ENCODE results near the gene SUPT3H. TPM values are rescaled to one million over a fixed set of nuclear protein-coding genes. Genes with fewer than 3 reads are reported as not detected.
"Not testable (repeated sequence)": the region's sequence is repeated elsewhere in the genome, so short reads cannot be mapped to it uniquely, and the experiment has no call there.

Gene SUPT3H
- total and polyA plus RNA-seq, 4 donors: 0.85 to 4.8 (median 2.4) TPM

- H3K9me3 ChIP-seq (ENCODE audit: control insufficient read depth in 4 of 4, low read length in 3 of 4): no peaks in the 10 kb centered on the region
- no peak for DNase-seq (ENCODE audit: low spot score)
- no peak for TF ChIP-seq YY1 (IDR thresholded peaks at IDR 0.05)
- no peak for TF ChIP-seq ATF3 (IDR thresholded peaks at IDR 0.05)
- no peak overlapping the region for H3K9ac ChIP-seq (ENCODE audit: low read depth in 1 of 2, low read length in 2 of 2)
- H3K4me3 ChIP-seq (ENCODE audit: low read depth in 1 of 3, low read length in 3 of 3): no peak overlapping the region
- no peak overlapping the region for H3K27ac ChIP-seq (ENCODE audit: low read depth in 1 of 2, low read length in 2 of 2)
- H3K4me1 ChIP-seq (ENCODE audit: control insufficient read depth in 4 of 4, insufficient read depth in 4 of 4, low read length in 3 of 4): no peaks in the 10 kb centered on the region
- H3K27me3 ChIP-seq (ENCODE audit: control insufficient read depth in 4 of 4, insufficient read depth in 4 of 4, low read length in 3 of 4): no peaks in the 10 kb centered on the region
- H3K36me3 ChIP-seq (ENCODE audit: control insufficient read depth in 4 of 4, insufficient read depth in 3 of 4, low read depth in 1 of 4, low read length in 3 of 4): no peaks in the 10 kb centered on the region
Observed at GRCh38 chr6:44892579-44892978, 485.2 kb downstream of the SUPT3H start.

GRCh38 chr6:44879071-44879470 lies 498.7 kb downstream of the SUPT3H start:
- WGBS: 75% methylated on average over 3 of the region's 3 CpGs
- H3K4me3 ChIP-seq (ENCODE audit: low read depth in 1 of 3, low read length in 3 of 3); DNase-seq (ENCODE audit: low spot score); H3K9me3 ChIP-seq (ENCODE audit: control insufficient read depth in 4 of 4, low read length in 3 of 4); H3K36me3 ChIP-seq (ENCODE audit: control insufficient read depth in 4 of 4, insufficient read depth in 3 of 4, low read depth in 1 of 4, low read length in 3 of 4); H3K27ac ChIP-seq (ENCODE audit: low read depth in 1 of 2, low read length in 2 of 2); H3K4me1 ChIP-seq (ENCODE audit: control insufficient read depth in 4 of 4, insufficient read depth in 4 of 4, low read length in 3 of 4); H3K27me3 ChIP-seq (ENCODE audit: control insufficient read depth in 4 of 4, insufficient read depth in 4 of 4, low read length in 3 of 4); H3K9ac ChIP-seq (ENCODE audit: low read depth in 1 of 2, low read length in 2 of 2): not testable (repeated sequence)

- H3K4me1 ChIP-seq (ENCODE audit: control insufficient read depth in 4 of 4, insufficient read depth in 4 of 4, low read length in 3 of 4); H3K9me3 ChIP-seq (ENCODE audit: control insufficient read depth in 4 of 4, low read length in 3 of 4); H3K27me3 ChIP-seq (ENCODE audit: control insufficient read depth in 4 of 4, insufficient read depth in 4 of 4, low read length in 3 of 4); DNase-seq (ENCODE audit: low spot score); H3K36me3 ChIP-seq (ENCODE audit: control insufficient read depth in 4 of 4, insufficient read depth in 3 of 4, low read depth in 1 of 4, low read length in 3 of 4); H3K27ac ChIP-seq (ENCODE audit: low read depth in 1 of 2, low read length in 2 of 2); H3K9ac ChIP-seq (ENCODE audit: low read depth in 1 of 2, low read length in 2 of 2); H3K4me3 ChIP-seq (ENCODE audit: low read depth in 1 of 3, low read length in 3 of 3): not testable (repeated sequence)
Observed at GRCh38 chr6:44876638-44877037, 501.1 kb downstream of the SUPT3H start.

- TF ChIP-seq YY1 (IDR thresholded peaks at IDR 0.05): no peak
- no peak for TF ChIP-seq TAF1 (conservative IDR thresholded peaks at IDR 0.05)
- no peak for TF ChIP-seq HNF4A (conservative IDR thresholded peaks at IDR 0.05)
- TF ChIP-seq RAD21 (IDR thresholded peaks at IDR 0.05): no peak
- TF ChIP-seq MAX (IDR thresholded peaks at IDR 0.05): no peak
- TF ChIP-seq EGR1 (IDR thresholded peaks at IDR 0.05; ENCODE audit: low read depth in 2 of 2): no peak
- no peak for TF ChIP-seq HNF4G (IDR thresholded peaks at IDR 0.05)
- no peak for TF ChIP-seq JUND (IDR thresholded peaks at IDR 0.05)
- no peak for TF ChIP-seq ATF3 (IDR thresholded peaks at IDR 0.05)
- no peak for TF ChIP-seq NR2F2 (IDR thresholded peaks at IDR 0.05)
- no peak for TF ChIP-seq FOXA1 (IDR thresholded peaks at IDR 0.05)
- no peak for TF ChIP-seq CTCF (IDR thresholded peaks at IDR 0.05; ENCODE audit: low read depth, low read length, missing input control)
- no peak for TF ChIP-seq GABPA (IDR thresholded peaks at IDR 0.05 in 1 of 2, conservative IDR thresholded peaks at IDR 0.05 in 1 of 2)
- H3K9ac ChIP-seq (ENCODE audit: low read depth in 1 of 2, low read length in 2 of 2): no peak overlapping the region
- no peak for DNase-seq (ENCODE audit: low spot score)
- H3K4me3 ChIP-seq (ENCODE audit: low read depth in 1 of 3, low read length in 3 of 3): no peak overlapping the region
- H3K36me3 ChIP-seq (ENCODE audit: control insufficient read depth in 4 of 4, insufficient read depth in 3 of 4, low read depth in 1 of 4, low read length in 3 of 4): no peaks in the 10 kb centered on the region
- H3K9me3 ChIP-seq (ENCODE audit: control insufficient read depth in 4 of 4, low read length in 3 of 4): no peaks in the 10 kb centered on the region
- WGBS: 87% methylated on average over 5 of the region's 5 CpGs
- H3K27ac ChIP-seq (ENCODE audit: low read depth in 1 of 2, low read length in 2 of 2): no peak overlapping the region
- H3K4me1 ChIP-seq (ENCODE audit: control insufficient read depth in 4 of 4, insufficient read depth in 4 of 4, low read length in 3 of 4): no peaks in the 10 kb centered on the region
- no peaks in the 10 kb centered on the region for H3K27me3 ChIP-seq (ENCODE audit: control insufficient read depth in 4 of 4, insufficient read depth in 4 of 4, low read length in 3 of 4)
Observed at GRCh38 chr6:44869321-44869897, 508.3 kb downstream of the SUPT3H start.
